NCI-H510A (cell line): ENCODE measurements around the gene IQGAP2.
"Not testable (repeated sequence)": the region's sequence is repeated elsewhere in the genome, so short reads cannot be mapped to it uniquely, and the experiment has no call there.

ENCODE experiments used
- DNase-seq: peaks from one replicate; lab custom pipeline; 2025; lab: John Stamatoyannopoulos, UW

Gene IQGAP2

DNA sequence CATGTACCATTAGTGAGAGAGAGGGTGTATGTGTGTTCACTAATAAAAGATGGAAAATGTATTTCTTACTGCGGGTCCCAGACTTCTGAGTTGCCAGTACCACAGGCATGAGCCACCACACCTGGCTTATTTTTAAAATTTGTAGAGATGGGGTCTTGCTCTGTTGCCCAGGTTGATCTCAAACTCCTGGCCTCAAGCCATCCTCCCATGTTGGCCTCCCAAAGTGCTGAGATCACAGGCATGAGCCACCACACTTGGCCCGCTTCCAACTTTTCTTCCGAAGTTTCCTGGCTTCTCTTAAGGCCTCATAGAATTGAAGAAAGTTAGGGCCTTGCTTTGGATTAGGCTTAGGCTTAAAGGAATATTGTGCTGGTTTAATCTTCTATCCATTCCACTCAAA is 260.5 kb downstream of the IQGAP2 start:
- no peak for DNase-seq

DNA sequence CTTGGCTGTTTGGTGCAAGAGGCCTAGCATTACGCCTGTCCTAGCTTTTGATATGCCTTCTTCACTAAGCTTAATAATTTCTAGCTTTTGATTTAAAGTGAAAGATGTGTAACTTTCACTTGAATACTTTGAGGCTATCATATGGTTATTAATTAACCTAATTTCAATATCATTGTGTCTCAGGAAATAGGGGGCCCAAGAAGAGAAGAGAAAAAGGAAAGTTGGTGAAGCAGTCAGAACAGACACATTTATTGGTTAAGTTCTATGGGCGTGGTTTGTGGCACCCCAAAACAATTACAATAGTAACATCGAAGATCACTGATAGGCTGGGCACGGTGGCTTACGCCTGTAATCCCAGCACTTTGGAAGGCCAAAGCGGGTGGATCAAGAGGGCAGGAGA is 261.0 kb downstream of the IQGAP2 start:
- no peak for DNase-seq

DNA sequence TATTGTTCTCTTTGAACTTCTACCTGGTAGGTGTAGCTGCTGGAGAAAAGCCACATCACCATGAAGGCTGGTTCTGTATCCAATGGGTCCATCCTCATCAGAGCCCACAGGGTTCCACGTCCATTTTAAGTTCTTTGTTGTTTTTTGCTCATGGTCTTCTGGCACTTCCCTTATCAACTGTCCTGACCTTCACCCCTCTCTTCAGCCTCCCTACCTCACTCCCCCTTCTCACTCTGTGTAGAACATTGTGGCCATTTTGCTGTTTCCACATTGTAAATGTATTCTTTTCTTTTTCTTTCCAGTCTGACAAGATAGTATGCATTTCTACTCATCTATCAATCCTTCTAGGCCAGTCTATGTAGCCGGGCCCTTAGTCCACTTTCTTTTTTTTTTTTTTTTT is 264.4 kb downstream of the IQGAP2 start:
- DNase-seq = no peak

DNA sequence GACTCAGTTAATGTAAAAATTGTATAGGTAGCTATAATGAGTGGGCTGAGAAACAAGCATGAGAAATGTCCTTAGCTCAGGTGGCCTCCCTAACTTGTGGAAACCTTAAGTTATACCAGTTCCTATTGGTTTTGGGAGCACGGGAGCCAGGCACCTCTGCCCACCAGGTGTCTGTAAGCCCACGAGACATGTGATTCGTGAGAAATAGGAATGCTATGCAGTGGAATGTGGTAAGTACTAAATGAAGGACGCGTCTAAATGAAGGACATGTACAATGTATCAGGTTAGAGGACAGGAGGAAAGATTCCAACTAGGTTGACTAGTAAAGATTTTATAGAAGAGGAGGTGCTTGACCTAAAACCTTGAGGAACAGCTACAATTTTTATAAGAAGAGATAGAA is 266.2 kb downstream of the IQGAP2 start:
- no peak for DNase-seq

DNA sequence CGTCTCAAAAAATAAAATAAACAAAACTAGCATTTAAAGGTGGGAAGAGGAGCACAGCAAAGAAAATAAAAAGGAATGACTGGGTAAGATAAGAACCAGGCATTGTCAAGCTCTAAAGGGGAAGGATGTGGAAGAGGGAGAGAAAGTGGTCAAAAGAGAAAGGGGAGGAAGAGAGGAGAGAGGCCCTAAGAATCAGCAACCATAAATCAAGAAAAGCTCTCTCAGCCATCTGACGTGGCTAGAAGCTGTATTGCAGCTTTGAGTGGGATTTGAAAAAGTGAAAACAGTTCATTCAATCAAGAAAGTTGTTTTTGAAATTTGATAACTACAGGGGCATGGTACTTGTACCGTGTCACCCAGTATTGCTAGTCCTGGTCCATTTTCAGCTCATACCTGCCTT is 267.4 kb downstream of the IQGAP2 start:
- DNase-seq = no peak

DNA sequence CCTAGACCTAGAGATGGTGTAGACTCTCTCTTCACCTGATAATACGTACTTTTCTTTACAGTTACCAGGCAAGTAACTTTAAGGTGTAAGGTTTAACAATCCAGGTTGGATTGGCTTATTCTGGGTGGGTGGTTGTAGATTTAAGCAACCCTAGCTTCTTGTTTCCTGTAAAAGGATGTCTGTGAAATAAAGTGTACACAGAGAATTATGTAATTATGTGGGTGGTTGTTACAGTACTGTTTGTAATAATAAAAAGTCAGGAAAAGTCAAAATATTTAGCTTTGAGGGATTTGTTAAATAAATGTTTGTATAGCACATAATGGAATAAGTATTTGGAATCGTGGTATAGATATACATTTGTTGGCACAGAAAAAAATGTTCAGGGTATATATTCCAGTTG is 269.2 kb downstream of the IQGAP2 start:
- DNase-seq = no peak

DNA sequence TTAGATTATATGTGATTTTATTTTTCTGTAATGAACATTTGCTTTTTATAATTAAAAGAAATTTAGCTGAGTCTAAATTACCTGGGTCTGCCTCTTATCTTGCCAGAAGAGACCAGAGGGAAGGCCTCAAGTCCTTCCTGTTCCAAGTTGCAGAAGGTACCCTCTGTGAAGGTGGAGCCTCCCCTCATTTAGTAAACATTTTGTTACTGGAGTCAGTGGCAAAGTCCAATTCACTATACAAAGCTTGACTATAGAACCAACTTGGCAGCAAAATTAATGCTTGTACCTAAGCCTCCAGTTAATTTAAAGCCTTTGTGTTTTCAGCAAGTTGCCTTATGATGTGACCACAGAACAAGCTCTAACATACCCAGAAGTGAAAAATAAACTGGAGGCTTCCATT is 270.0 kb downstream of the IQGAP2 start:
- no peak for DNase-seq

DNA sequence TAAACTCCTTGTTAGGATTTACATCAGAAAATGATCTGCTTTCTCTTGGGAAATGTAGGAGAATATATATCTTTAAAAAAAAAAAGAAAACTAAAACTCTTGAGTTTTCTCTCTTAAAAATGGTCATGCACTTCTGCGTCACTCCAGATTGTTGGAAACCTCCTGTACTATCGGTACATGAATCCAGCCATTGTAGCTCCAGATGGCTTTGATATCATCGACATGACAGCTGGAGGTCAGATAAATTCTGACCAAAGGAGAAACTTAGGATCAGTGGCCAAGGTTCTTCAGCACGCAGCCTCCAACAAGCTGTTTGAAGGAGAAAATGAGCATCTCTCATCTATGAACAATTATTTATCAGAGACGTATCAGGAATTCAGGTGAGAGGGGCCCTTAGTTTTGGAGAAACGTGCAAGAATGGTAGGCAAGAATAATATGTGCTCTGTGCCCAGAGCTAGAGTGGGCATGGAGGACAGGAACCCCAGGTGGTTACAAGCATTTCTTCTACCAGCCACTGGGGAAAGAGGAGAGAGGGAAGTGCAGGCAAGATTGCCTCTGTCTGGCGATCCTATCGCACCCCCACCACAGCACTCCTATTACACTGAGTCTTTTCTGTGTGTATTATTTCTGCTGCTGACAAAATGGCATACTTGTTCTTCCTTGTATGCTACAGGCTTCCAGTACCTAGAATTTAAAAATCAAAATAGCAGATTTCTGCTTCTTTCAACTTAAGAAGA is 271.4 kb downstream of the IQGAP2 start:
- DNase-seq = no peak

DNA sequence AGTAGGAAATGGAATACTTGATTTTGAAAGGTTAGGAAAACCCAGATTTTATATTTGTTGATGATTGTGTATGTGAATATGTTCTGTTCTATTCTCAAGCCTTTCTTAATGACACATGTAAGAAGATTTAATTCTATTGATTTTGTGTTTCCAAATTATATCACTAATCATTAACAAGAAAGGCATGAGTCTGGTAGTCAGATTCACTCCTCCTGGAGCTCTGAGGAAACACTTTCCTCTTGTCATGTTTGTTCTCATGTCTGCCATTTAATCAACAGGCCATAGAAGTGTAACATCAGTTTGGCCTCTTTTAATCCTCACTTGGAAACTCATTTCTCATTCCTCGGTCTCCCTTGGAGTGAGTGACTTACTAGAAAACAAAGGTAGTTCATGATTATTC is 272.3 kb downstream of the IQGAP2 start:
- DNase-seq = no peak

DNA sequence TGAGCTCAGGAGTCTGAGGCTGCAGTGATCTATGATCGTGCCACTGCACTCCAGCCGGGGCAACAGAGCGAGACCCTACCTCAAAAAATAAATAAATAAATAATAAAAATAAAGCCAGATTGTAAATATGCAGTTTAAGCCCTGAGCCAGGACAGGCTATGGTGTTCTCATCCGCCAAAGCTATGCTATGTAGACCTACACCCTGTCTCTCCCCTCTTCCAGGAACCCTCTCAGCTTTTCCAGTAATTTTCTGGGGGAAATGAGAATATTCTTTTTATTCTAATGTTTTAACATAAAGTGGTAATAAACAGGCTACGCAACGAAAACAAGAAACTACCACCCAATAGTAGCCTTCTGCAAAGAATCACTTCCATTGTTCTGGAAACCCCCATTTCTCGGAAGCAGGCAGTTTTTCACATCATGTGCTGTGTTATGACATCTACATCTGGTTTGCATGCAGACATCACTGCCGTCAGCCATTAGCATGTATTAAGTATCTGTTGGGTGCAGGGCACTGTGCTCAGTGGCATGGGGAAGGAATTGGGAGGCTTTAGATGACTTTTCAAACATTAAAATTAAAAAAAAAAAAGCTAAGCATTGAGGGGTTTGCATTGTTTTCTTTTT is 274.9 kb downstream of the IQGAP2 start:
- DNase-seq = no peak

DNA sequence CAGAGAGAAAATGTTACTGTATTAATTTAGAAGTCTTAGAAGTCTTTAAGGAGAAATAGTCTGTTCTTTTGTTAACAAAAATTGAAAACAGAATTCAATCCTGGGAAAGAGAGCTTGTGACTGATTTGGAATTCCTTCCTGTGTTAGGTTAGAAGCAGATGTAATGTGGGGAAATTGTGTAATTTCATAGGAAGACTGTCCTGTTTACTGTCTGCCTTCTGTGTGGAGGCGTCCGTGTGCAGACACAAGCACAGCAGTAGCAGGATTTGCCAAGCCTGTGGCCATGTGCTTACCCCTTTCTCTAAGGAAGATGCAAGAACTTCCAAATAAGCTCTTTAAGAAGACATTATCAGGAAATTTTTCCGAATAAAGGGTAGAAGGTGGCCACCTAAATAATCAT is 276.1 kb downstream of the IQGAP2 start:
- no peak for DNase-seq

DNA sequence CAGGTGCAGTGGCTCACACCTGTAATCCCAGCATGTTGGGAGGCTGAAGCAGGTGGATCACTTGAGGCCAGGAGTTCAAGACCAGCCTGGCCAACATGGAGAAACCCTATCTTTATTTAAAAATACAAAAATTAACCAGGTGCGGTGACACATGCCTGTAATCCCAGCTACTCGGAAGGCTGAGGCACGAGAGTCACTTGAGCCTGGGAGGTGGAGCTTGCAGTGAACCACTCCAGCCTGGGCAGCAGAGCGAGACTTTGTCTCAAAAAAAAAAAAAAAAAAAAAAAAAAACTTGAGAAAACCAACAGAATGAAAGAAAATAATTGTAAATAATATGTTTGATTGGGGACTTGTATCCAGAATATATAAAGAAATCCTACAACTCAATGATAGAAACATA is 277.7 kb downstream of the IQGAP2 start:
- not testable (repeated sequence) for DNase-seq

DNA sequence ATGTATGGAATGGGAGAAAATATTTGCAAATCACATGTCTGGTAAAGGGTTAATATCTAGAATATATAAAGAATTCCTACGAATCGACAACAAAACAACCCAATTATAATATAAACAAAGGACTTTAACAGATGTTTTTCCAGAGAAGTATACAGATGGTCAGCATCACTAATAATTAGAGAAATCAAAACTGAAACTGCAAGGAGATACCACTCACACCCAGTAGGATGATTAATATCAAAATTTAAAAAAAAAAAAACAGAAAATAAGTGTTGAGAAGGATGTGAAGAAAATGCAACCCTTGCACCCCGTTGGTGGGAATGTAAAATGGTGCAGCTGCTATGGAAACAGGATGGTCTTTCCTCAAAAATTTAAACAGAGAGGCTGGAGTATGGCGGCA is 278.2 kb downstream of the IQGAP2 start:
- no peak for DNase-seq

DNA sequence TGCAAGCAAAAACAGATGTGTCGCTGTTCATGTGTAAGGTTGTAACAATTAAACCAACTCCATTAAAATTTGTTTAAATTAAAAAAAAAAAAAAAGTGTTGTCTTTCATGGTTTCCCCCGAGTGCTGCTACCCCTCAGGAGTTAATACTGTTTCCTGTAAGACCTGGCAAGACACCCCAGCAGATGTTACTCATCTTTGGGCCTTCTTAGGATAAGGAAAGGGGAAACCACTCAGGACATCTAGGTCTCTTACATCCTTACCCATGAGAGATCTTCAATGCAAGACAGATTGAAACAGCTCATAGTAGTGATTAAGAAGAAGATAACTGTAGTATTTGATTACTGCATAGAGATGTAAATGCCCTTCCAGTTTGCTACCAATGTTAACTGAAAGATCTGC is 279.3 kb downstream of the IQGAP2 start:
- no peak for DNase-seq

DNA sequence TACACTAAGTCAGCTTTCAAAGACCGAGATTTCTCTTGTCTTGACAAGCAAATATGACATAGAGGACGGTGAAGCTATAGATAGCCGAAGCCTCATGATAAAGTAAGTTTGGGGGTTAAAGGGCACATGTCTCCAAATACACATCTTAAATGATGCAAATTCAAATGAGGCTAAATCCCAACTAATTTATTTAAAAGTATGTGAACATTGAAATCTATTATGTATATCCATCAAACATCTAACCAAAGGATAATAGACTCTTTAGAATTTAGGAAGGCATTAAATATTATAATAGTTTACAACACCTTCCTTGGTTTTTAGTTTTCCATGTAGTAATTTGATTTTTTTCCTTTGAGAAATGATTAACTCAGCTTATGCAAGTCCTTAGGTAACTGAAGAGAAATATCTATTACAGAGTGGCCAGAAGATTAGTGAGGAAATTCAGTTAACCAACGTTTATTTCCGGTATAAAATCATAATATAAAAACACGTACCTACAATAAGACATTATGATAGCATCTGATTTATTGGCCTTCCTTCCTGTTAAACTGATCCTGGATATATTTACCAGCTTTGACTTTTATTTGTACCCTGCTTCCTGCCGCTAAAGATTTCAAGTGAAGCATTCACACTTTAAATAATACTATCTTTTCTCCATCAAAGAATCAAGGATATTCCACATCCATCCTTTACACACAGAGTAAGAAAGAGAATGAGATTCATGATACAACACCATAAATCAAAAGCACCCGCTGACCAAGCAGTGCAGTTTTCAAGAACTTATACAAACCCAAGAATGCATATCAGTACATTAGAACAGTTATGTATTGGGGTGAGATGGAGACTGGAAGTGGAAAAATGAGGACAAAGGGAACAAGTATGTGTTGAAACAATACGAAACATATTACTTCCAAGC is 281.0 kb downstream of the IQGAP2 start:
- DNase-seq = no peak

DNA sequence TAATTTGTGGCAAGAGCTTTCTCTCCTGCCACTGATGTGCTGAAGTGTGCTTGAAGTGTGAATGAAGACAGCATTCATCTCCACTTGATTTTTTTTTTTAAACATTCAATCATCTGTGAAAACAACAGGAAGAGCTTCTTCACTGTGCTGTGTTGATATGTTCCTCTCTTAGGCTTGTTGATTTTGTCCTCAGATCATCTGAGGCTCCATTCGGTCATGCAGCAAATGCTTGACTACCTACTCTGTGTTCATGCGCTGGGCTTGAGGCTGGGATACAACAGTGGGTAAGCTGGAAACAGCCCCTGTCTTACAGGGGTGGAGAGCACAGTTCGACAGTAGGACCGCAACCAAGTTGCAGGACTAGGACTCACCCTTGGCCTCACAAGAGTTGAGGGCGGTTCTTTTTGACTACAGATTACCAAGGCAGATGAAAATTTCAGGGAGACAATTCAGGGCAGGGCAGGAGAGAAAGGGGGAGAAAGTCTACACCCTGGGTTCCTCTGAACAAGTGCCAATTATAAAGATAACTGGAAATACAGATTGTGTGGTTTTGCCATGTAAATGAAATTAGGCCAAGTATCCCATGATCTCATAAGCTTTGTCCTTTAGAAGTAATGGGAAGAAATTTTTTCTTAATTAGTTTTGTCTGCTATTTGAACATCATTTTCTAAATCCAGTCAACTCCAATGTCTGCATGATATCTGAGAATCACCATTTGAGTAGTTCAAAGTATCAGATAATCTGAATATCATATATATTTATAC is 281.9 kb downstream of the IQGAP2 start:
- DNase-seq = peak; percentile 1

DNA sequence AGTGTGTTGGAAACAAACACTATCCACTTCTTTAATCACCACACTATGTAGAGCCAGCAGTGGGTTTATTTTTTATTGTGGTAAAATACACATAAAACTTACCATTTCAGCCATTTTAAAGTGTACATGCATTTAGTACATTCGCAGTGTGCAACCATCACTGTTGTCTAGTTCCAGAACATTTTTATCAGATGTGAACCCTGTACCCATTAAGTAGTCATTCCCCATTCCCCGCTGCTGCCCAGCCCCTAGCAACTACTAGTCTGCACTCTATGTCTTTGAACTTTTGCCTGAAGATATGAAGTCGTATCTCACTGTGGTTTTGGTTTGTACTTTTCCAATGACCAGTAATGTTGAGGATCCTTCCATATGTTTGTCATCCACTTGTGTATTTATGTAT is 282.6 kb downstream of the IQGAP2 start:
- DNase-seq = no peak

DNA sequence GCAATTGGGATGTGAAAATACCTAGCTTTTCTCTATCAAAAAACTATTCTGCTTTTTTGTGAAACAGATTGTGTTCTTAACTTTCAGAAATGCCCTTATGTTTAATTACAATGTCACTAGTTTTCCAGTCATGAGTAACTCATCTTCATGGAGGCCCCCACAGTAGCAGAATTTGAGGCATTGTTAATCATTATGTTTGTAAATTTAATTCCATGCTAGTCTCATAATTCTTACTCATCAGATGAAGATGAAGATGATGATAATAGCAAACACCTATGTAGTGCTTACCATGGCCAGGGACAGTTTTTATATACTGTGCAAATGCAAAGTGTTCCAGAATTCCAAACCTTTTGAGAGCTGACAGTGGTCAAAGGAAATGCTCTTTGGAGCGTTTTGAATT is 285.1 kb downstream of the IQGAP2 start:
- DNase-seq = no peak

DNA sequence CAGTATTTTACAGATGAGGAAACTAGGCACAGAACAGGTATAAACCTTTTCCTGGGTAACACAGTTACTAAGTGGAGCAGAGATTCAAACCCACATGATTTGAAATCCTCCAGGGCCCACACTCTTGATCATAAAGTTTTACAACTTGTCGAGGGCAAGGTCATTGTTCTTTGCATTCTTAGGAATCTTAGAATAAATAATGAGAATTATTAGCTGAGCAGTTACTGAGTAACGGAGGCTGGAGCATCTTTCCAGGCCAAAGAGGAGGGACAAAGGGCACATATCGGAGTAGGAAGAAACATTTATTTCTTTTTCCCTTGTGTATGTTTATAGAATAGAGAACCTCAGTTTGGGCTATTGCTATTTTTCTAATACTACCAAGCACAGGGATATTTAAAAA is 285.8 kb downstream of the IQGAP2 start:
- no peak for DNase-seq

DNA sequence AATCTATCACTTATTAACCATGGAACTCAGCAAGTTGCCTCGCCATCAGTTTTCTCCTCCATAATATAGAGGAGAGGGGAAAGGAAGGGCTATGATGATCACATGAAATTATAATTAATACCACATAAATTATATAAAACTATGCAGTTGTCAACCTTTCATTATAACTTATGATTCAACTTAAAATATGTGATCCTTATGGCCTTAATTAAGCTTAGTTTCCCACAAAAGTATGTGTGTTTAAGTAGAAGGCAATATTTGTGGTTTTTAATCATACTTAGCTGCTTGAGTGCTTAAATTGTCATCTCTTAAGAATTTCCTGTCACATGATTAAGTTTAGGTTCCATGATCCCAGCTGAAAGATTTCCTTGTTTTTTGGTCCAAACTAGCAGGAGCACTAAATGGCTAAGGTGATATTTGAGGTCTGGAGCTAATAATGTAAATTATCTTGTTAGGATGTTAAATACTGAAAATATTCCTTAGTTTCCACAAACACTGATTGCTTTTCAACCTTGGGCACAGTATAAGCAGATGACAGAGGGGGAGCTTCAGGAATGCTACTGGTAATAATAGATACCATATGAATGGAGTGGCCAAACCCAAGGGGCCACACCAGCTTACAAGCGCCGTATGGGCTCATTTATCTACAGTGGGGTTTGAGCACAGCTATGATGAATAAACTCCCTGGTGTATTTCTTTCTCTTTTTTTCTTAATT is 286.4 kb downstream of the IQGAP2 start:
- no peak for DNase-seq

DNA sequence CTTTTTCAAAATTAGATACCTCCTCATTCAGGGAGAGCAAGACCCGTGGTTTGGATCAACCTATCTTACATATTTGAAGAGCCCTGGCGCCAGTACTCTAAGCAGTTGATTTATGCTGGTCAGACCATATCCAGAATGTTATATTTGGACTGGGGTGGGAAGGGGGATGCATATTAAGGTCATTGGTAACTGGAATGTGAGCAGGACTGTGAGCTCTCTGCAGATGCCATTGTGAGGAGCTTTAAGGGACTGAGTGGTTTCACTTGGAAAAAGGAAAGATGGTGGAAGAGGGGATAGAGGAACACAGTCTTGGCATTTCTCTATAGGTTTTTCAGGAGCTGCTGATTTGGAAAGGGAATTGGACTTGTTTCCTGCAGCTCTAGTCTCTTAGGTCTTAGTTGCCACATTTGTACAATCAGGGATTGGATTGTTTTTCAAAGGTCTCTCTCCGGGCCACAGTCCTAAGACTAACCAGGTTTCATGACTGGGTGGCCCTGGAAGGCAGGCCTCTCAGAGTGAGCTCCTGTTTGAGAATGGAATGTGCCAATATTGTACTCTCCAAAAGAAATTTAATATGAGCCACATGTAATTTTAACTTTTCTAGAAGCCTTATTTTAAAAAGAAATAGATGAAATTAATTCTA is 287.1 kb downstream of the IQGAP2 start:
- no peak for DNase-seq
